Gastroesophageal sphincter (tissue), 3 donors: ENCODE results near the gene CXCL16.

Source experiments
- CTCF ChIP-seq, 4 experiments: fragments of 200-600 bp in 2 of 4; fragments of 450-650 bp in 2 of 4; sonication (generic) in 1 of 4; IDR thresholded peaks; one replicate each; pipeline ENCODE4 v1.5.1; 2017 to 2019; ENCODE audit warnings: antibody characterized with exemption in 4 of 4, mild to moderate bottlenecking in 2 of 4, moderate library complexity in 2 of 4
- EP300 ChIP-seq: sonication (generic); formaldehyde crosslinking; IDR thresholded peaks from one replicate; pipeline ENCODE4 v1.6.1; 2017; ENCODE audit warnings: antibody characterized with exemption, mild to moderate bottlenecking
- POLR2A ChIP-seq, 2 donors: fragments of 450-650 bp; IDR thresholded peaks; one replicate each; pipeline ENCODE4 v1.6.1; 2017; ENCODE audit warnings: antibody characterized with exemption in 2 of 2, mild to moderate bottlenecking in 2 of 2, moderate library complexity in 1 of 2
- POLR2AphosphoS5 ChIP-seq: sonication (generic); formaldehyde crosslinking; IDR thresholded peaks from one replicate; pipeline ENCODE4 v1.6.1; 2017; ENCODE audit warnings: antibody characterized with exemption

GRCh38 chr17:4740025-4740351 lies 260 bp upstream of the CXCL16 start:
- TF ChIP-seq CTCF (IDR thresholded peaks at IDR 0.05) = no peak
- TF ChIP-seq POLR2A (IDR thresholded peaks at IDR 0.05) = no peak
- no peak for TF ChIP-seq EP300
- TF ChIP-seq POLR2AphosphoS5 = no peak
